Myocyte (in vitro differentiated cells): ENCODE data around the gene NPM3. TPM values are rescaled to one million over a fixed set of nuclear protein-coding genes. Genes with fewer than 3 reads are reported as not detected.
"Not testable (repeated sequence)": the region's sequence is repeated elsewhere in the genome, so short reads cannot be mapped to it uniquely, and the experiment has no call there.

ENCODE experiments used
- DNase-seq: peaks from one replicate; pipeline ENCODE4 v3.0.0-alpha.2; 2012; ENCODE audit warnings: low read depth
- total RNA-seq: library from RNA; depleted of rRNA; stranded (reverse); fragments of >200 nt; gene quantifications from 2 replicates; pipeline ENCODE4 v1.2.3, GENCODE V29; 2014

The NPM3 gene
- total RNA-seq, 1 donor from 2014 or later, result 62.4 TPM

DNA sequence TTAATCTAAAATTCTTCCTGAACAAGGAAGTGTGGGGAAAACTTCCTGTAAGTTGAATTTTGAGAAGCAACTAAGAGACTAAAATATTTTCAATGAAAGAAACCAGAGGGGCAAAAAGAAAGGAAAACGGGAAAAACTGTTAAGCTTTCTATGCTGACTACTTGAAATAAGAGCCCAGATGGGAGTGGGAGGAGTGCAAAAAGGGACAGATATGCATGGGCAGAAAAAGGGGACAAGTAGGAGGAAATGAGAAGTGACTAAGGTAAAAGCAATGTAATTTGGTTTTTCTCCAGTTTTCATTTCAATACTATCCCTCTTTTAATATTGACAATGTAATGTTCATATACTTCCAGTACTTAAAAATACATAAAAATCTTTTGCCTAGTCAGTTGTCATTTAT is 23.9 kb upstream of the NPM3 start:
- DNase-seq, result no peak

DNA sequence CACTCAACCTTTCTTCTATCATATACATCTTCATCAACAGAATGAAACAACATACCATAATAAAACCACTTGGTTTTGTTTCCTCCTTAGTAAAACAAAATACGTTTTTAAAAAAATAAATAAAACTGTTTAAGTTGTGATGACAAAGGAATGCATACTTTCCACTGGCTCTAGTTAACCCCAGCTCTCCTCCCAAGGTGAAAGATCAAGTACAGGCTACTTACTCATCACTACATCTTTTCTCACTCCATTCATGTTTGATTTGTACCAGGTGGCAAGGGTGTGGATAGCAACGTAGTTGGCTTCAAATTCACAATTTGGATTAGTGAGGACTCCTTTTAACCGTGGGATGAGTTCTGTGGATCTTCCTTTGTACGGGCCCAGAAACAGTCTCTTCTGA is 20.3 kb upstream of the NPM3 start:
- no peak for DNase-seq

DNA sequence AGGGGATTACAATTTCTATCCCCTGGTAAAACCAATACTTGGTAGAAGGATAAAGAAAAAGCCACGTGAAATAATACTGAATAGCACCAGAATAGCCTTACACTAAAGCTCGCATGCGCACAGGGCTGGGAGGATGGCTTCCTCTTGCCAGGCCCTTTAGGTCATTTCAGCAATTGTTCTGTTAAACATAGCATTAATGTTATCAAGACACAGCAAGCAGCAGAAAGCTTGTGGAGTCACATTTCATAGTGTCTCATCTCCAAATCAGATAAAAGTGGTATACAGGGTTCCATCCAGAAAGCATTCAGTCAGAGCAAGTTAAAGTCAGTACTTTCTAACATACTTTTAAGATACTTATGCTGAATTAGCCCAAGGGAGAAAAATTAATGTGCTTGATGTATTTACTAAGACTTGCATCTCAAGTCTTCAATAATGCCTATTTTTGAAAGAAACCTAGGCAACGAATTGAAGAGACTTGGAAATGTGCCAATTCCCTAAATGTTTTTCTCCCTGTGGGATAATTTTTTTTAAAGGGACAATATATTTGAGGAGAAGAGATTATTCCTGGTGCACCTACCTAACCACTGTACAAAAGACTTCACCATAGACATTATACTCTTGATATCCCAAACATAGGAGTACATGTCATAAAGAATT is 14.3 kb upstream of the NPM3 start:
- no peak for DNase-seq

DNA sequence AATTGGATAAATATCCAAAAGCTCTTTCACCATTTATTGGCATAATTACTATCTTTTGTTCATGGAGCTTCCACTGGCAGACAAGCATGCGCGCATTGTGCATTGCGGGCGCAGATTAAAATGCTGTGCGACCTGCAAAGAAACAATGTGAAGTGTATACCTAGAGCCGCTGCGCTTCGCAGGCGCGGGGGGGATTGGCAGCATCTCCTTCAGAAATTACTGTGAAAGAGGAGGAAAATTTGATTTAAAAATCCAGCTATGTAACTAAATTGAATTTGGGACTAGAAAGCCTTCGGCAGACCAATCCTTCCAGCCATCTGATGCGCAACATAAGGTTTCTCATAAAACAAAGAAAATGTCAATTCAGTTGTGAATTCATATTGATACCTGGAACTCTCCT is 10.3 kb upstream of the NPM3 start:
- no peak for DNase-seq

DNA sequence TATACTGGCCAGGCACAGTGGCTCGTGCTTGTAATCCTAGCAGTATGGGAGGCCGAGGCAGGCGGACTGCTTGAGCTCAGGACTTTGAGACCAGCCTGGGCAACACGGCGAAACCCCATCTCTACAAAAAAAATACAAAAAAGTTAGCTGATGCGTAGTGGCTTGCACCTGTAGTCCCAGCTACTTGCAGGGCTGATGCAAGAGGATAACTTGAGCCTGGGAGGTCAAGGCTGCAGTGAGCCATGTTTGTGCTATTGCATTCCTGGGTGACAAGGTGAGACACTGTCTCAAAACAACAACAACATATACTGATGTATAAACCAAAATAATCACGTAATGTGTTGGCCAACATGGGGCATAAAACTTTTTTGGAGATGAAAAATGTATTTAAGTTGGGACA is 6.4 kb upstream of the NPM3 start:
- DNase-seq, result no peak

DNA sequence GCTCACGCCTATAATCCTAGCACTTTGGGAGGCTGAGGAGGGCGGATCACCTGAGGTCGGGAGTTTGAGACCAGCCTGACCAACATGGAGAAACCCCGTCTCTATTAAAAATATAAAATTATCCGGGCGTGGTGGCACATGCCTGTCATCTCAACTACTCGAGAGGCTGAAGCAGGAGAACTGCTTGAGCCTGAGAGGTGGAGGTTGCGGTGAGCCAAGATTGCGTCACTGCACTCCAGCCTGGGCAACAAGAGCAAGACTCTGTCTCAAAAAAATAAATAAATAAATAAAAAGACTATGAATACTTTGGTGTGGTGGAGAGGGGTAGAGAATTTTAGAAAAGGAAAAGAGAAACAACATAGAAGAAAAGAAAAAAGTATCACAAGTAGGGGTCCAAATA is 6.0 kb upstream of the NPM3 start:
- DNase-seq, result not testable (repeated sequence)

DNA sequence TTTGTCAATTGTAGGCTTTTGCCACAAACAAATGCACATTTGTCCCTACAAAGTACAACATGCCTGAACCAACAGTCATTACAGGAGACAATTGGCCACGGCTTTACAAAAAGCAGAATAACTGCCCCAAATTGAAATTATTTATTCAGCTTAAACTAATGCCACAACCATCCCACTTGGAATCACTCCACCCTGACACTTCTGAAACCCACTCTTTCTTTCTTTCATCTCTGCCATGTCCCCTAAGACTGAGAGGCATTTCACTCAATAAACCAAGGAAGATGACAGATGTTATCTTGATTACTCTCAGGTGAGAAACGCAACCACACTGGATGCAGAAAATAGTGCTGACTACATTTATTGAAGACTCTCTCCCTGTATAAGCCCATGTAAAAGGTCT is 2.6 kb upstream of the NPM3 start:
- DNase-seq, result no peak

DNA sequence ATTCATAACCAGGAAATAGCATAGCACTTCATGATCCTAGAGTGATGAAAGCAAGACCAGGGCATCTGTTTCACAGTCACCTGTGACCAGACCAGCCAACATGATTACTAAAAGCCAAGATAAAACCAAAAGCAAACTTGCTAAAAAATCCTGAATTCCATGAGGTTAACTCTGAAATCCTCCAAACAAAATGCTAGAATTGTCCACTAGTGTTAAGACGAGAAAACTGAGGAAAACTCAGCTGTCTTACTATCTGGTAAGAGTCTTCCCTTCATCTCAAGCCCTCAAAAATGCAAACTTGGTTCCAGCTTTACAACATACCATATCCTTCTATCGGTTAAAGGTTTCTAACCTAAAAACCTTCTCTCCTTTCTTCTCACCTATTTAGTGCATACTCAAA is 1.3 kb upstream of the NPM3 start:
- no peak for DNase-seq

DNA sequence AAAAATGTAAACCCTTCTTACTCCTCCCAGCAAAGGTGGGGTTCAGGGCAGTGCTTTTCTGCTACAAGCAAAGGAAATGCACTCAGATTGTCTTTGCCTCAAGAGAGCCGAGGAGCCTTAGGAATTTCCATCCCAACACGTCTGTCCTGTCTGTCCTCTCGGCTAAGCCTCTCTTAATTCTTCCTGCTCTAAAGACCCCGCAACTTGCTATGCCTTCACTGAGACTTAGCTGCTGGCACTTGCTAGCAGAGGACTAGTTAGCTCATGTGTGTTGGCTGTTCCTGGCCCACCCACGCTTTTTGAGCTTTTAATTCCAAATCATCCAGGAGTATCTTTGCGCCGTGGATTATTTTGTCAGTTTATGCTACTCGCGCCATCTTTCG is 481 bp upstream of the NPM3 start:
- DNase-seq, result no peak

DNA sequence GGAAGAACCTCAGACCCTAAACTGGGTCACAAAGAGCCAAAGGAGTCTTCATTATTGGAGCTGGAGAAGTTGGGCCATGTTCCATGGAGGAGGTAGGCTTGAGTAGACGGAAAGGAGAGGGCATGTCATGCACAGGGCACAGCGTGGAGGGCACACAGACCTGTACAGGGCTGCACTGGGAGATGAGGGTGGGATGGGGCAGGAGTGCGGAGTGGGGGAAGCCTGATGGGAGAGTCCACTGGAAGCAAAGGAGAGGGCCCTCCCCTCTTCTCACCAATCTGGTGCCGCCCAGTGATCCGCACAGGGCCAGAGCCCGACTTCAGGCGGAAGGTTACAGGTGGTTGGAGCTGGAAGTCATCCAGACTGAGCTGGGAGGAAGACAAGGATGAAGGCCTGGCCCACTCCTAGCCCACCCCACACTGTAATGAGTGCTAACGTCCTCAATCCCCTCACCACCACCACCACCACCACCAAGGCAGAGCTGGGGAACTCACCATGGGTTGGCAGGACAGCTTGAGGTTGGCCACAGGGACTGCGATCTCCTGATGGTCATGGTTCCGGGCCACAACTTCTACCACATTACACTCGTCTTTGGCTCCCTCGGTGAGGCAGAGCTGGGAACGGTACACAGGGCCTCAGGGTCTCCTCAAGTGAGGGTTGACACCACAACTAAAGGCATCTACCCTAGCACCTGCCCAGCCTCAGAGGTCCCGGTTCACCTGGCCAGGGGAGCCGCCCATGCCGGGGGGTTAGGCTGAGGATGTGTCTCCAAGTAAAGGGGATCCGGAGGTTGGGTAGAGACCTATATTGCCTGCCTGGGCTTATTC is 1.0 kb downstream of the NPM3 start:
- no peak for DNase-seq

DNA sequence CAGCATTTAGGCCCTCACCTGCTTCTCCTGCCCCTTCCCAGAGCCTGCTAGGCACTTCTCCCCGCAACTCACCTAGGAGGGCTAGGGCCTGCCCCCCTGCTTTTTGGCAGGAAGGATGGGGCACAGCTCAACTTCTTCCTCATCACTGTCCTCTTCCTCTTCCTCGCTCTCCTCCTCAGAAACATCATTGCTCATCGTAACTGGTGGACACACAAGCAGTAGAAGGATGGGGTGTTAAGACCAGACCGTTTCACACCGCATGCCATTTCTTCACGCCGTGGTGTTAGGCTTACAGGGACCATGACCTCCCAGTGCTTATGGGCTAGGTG is 1.6 kb downstream of the NPM3 start:
- DNase-seq, result no peak

DNA sequence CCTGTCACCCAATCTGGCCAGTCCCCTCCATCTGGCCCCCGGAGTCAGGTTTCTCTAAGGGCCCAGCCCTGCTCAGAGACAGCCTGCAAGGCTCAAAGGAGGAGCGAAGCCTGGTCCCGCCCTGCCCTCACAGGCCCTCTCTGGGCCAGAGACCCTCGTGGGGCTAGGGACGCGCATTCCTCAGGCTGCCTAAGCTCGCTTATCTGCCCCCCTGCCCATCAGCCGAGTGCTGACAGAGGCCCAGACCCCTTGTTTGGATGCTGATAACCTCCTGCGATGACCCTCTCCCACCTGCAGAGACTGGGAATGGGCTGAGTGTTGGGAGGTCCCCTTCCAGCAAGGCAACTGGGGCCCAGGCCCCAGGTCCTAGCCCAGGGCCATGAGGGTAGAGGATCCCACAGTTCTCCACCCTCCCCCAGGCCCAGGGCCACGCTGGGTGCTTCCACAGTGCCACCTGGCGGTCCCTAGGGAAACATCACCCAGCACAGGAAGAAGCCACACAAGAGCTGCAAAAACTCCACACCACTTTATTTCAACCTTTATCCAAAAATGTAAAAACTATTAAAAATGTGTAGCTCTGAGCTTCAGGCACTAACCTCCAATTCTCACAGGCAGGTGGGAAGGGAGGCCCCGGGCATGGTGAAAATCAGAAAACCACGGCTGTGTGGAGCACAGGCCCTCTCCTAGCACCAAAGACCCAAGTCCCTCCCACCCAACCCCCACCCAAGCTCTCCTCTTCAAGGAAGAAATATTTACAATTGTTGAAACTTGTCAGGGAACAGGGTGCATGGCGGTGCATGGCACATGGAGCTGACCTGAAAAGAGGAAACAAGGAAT is 2.2 kb downstream of the NPM3 start:
- DNase-seq, result peak; percentile 70

DNA sequence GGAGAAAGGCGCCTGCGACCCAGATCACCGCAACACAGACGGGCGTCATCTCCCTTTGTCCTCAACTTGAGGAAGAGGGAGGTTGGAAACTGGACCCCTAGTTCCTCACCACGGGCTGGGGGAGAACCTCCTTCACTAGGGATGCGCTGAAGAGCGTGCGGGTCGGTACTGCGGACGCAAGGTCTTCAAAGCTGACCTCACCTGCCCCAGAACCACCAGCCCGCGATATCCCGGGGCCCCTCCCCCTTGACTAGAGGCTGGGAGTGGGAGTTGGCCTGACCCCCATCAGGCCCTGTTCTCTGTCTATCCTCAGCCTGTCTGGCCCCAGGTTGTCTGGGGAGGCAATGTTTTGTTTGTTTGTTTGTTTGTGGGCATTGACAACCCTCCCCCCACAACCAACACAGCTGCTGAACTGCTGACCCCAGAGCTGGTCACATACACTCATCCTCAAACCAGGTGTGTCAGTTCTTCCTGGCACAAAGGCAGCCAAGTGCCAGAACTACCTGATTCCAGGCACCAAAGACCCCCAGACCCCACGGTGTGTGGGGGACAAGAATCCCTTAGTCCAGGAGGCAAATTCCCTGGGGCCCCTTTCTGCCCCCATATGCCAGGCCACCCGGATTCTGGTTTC is 2.9 kb downstream of the NPM3 start:
- DNase-seq, result no peak

DNA sequence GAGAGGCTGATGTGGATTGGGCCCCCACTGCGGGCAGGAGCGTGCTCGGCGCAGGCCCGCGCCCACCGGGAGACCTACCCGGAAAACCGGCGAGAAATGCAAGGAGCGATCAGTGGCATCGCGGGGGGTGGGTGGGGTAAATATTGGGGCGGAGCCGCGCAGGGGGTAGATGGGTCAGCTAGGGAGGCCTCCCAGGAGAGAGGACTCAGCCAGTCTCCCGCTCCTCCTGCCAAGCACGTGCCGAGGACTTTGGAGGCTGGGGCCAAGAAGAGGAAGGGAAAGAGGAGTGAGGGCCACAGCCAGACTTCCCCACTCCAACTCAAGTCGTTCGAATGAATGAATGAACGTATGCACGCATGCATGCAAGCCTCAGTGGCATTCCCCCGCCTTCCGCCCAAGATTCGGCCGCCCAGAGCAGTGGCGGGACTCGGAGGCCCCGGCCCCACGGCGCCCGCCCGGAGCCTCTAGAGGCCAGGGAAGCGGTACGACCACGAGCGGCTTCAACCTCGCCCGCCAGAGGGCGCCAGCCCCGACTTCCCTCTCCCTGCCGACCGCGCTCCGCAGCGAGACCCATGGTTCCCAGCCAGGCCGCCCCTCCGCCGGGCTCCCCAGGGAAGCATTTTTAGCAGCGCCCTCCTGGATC is 3.6 kb downstream of the NPM3 start:
- no peak for DNase-seq

DNA sequence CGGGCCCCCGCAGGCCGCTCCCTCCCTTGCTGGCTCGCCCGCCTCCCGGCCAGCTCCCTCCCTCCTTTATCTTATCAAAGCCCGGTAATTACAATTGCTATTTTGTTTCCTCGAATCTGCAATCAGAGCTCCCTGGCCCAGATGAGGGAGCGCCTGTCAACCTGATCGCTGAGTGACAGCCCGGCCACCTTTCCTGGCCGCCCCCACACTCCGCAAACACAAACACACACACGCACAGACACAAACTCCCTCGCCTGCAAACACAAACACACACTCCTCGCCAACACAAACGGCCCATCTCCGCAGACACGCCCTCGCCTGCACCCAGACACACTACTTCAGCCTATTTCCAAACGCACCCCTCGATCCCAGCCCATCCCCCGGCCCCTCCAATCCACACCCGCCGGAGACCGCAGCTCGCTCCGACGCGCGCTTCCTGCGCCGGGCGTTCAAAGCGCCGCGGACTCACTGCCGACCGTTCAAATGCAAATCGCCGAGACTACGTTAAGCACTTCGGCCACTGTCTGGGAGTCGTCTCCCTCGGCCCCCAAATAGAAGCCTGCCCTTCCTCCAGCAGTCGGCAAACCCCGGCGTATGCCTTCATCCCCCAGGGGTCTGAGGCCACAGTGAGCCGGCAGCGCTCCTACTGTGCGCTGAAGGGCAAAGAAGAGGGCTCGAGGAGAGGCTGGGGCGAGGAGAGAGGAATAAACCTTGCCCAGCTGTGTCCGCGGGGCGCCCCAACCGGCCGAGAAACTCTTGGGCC is 4.3 kb downstream of the NPM3 start:
- no peak for DNase-seq

DNA sequence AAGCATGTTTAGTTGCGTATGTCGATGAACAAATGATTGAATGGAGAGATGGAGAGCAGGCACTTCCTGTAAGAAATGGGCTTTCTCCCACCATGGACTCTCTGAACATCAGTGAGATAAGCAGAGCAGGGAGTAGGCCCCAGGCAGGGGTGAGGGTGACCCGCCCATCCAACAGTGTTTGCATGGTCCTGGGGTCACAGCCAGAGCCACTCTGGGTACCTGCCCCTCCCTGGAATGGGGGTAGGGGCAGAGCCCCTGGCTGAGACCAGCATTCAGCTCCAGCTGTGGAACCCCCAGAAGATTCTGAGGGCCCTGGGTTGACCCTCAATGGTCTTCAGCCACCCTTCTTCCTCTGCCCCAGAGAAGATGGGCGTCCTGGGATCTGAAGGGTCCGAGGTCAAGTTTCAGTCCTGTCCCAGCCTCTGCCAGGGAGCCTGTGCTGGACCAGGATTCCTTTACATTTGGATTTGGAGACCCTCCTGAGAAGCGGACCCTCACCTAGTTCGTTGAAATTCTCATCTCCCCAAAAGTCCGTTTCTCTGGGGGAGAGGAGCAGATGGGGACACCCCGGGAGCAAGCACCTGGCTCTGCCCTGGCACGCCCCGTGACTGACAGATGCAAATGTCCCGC is 5.0 kb downstream of the NPM3 start:
- no peak for DNase-seq

DNA sequence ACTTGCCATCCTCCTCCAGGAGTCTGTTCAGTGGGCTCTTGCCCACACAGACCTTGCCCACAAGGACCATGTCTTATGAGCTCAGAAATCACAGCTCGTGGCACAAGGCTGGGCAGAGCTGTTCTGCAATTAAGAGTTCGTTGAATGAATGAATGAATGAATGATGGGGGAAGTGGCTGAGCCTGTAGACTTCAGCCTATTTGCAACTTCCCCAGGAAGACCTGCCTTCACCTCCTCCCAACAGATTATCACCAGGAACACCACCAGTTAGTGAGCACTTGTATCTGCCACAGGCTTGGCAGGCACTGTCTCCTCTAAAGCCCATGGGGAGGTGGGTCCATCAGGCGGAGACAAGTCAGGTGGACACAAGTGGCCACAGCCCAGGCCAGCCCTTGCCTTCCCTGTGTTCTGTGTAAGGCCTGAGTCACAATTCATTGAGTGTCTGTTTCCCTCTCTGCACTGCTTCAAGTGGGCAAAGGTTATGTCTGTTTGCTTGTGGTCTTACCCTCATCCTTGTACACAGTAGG is 5.6 kb downstream of the NPM3 start:
- DNase-seq, result no peak

DNA sequence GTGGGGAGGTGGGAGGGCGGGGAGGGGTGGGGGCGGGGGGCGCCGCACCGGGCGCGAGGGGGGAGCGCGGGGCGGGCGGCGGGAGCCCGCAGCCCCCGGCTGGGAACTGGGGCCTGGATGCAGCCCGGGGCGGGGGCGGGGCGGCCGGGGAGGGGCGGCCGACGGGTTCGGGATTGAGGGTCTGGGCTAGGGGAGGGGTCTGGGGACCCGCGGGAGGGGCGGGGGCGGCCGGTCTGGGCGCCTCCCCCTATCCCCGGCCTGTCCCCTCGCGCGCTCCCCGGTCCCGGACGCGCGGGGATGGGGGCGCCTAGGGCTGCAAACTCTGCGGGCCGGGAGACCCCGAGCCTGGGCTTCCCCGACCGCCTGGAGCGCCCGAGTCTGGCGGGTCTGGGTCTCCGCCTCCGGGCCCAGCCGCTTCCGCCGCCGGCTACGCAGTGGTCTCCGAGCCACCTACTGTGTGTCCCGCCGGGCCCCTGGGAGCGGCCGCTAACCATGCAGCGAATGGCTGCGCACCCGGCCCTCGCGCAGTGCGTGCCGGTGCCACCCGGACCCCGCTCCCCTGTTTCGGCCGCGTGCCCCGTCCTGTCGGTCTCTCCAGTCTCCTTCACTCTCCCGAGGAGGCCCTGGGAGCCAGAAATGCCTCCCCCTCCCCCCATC is 7.0 kb downstream of the NPM3 start:
- DNase-seq, result no peak
